GM12892 (cell line): ENCODE measurements around the gene LCT.

Experiments
- POLR2A ChIP-seq: IDR thresholded peaks from 2 replicates; pipeline ENCODE4 v1.6.1; 2011; ENCODE audit warnings: low read depth, low read length, control low read depth
- POLR2AphosphoS5 ChIP-seq: IDR thresholded peaks from 2 replicates; pipeline ENCODE4 v1.6.1; 2011; ENCODE audit warnings: low read depth, low read length, control low read depth
- TAF1 ChIP-seq: IDR thresholded peaks from 2 replicates; pipeline ENCODE4 v1.6.1; 2011; ENCODE audit warnings: low read depth, mild to moderate bottlenecking, control low read depth, low read length, borderline replicate concordance

DNA sequence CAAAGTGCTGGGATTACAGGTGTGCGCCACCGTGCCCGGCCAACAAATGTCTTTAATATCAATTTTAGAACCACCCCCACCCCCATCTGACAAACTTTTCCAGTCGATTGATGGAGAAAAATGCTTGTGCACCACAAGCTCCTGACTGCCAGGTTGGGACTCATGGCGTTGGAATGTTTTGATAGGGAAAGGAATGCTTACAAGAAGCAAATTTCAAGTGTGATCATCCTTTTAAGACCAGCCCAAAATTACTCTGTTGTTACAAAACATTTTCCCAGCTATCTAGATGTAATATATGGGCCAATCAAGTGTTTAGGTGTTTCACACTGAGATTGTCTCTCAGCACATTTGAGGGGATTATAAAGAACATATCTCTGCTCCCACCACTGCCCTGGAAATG lies 50.2 kb downstream of the LCT start:
- TF ChIP-seq POLR2A (no peak), TAF1 (no peak), POLR2AphosphoS5 (no peak)
